OCI-LY7 (cell line): ENCODE measurements around the gene RFFL. TPM values are rescaled to one million over a fixed set of nuclear protein-coding genes. Genes with fewer than 3 reads are reported as not detected.
"Not testable (repeated sequence)": the region's sequence is repeated elsewhere in the genome, so short reads cannot be mapped to it uniquely, and the experiment has no call there.

Experiments
- BruUV-seq: library from RNA; stranded (reverse); fragments of 400-500 nt; replicated peaks from 2 replicates; lab custom pipeline; 2021; lab: Mats Ljungman, UMichigan
- CTCF ChIA-PET: fragments of 300-600 bp; sonication (Branson Sonifier 250); formaldehyde crosslinking; loops from one replicate; lab custom pipeline; 2022; ENCODE audit warnings: antibody characterized with exemption; ENCODE audit not compliant: unreplicated experiment; lab: Charles Lee
- POLR2A ChIA-PET: fragments of 300-600 bp; sonication (Branson Sonifier 250); formaldehyde crosslinking; loops from one replicate; lab custom pipeline; 2022; ENCODE audit warnings: antibody characterized with exemption; lab: Charles Lee
- DNase-seq: peaks from one replicate; pipeline ENCODE4 v3.0.0-alpha.2; 2015; ENCODE audit warnings: low spot score
- H2AFZ ChIP-seq: fragments of 200-600 bp; sonication (generic), shearing (Covaris generic); 2 replicates; pipeline ENCODE4 v1.6.1; 2014; ENCODE audit warnings: mild to moderate bottlenecking, antibody characterized with exemption, low read length, moderate library complexity
- H3K27ac ChIP-seq: fragments of 200-600 bp; sonication (generic); 2 replicates; pipeline ENCODE4 v1.5.1; 2014; ENCODE audit warnings: mixed run types, low read depth, mild to moderate bottlenecking, moderate library complexity, low read length, inconsistent platforms; ENCODE audit not compliant: poor library complexity, severe bottlenecking
- H3K36me3 ChIP-seq: fragments of 200-600 bp; sonication (generic); 2 replicates; pipeline ENCODE4 v1.6.1; 2014; ENCODE audit warnings: mild to moderate bottlenecking, antibody characterized with exemption, low read length, moderate library complexity, mixed read lengths; ENCODE audit not compliant: insufficient read depth
- H3K4me1 ChIP-seq: fragments of 200-600 bp; sonication (generic); 2 replicates; pipeline ENCODE4 v1.5.1; 2014; ENCODE audit warnings: mild to moderate bottlenecking, low read length; ENCODE audit not compliant: insufficient read depth, poor library complexity, severe bottlenecking
- H3K4me2 ChIP-seq: fragments of 200-600 bp; sonication (generic); 2 replicates; pipeline ENCODE4 v1.6.1; 2014; ENCODE audit warnings: mild to moderate bottlenecking, low read length
- H3K4me3 ChIP-seq: fragments of 200-600 bp; sonication (generic); 2 replicates; pipeline ENCODE4 v1.5.1; 2014; ENCODE audit warnings: mild to moderate bottlenecking, low read depth, low read length; ENCODE audit not compliant: poor library complexity, severe bottlenecking
- H3K79me2 ChIP-seq: fragments of 200-600 bp; sonication (generic); 2 replicates; pipeline ENCODE4 v1.6.1; 2016; ENCODE audit warnings: low read depth, mild to moderate bottlenecking, low read length, moderate library complexity, mixed read lengths; ENCODE audit not compliant: insufficient read depth
- H3K9me2 ChIP-seq: fragments of 200-600 bp; sonication (generic); 2 replicates; pipeline ENCODE4 v1.6.1; 2016; ENCODE audit warnings: mild to moderate bottlenecking, low read length, mixed read lengths; ENCODE audit not compliant: insufficient read depth
- H3K9me3 ChIP-seq: fragments of 200-600 bp; sonication (generic); 2 replicates; pipeline ENCODE4 v1.6.1; 2014; ENCODE audit warnings: mild to moderate bottlenecking, mixed run types, low read length, mixed read lengths
- H4K20me1 ChIP-seq: fragments of 200-600 bp; sonication (generic); 2 replicates; pipeline ENCODE4 v1.6.1; 2014; ENCODE audit warnings: mild to moderate bottlenecking, antibody characterized with exemption, low read length, moderate library complexity, mixed read lengths; ENCODE audit not compliant: insufficient read depth
- CTCF ChIP-seq: fragments of 200-600 bp; sonication (generic); conservative IDR thresholded peaks from 2 replicates; pipeline ENCODE4 v1.5.1; 2014; ENCODE audit warnings: mild to moderate bottlenecking, antibody characterized with exemption, low read length, moderate library complexity, mixed read lengths
- EZH2phosphoT487 ChIP-seq: fragments of 200-600 bp; sonication (generic); IDR thresholded peaks from 2 replicates; pipeline ENCODE4 v1.6.1; 2018; ENCODE audit warnings: low read depth, borderline replicate concordance, mild to moderate bottlenecking, mixed run types, antibody characterized with exemption, low read length, moderate library complexity, mixed read lengths
- intact Hi-C: fragments of 100-400 bp; cut with micrococcal nuclease; formaldehyde crosslinking; loops from one replicate; pipeline ENCODE4 v1.10.0; 2022; ENCODE audit not compliant: unreplicated experiment
- total RNA-seq, 2 experiments: library from RNA; depleted of rRNA in 1 of 2; stranded (reverse); fragments of >200 nt in 1 of 2; shearing (Covaris generic) in 1 of 2; gene quantifications; 2 replicates each; pipeline ENCODE4 v1.2.3, GENCODE V29; 2014 to 2022

Gene RFFL
- total RNA-seq, 2 experiments from 2014 or later = 15.6 to 16.1 TPM

- H3K36me3 ChIP-seq = peaks cover 30% of the 10 kb centered on the region
- DNase-seq = no peak
- H4K20me1 ChIP-seq = no peaks in the 10 kb centered on the region
- TF ChIP-seq EZH2phosphoT487 (no peak), CTCF (no peak)
- H3K4me2 ChIP-seq = no peak overlapping the region
- H3K79me2 ChIP-seq = no peaks in the 10 kb centered on the region
- H3K9me3 ChIP-seq = no peaks in the 10 kb centered on the region
- no peaks in the 10 kb centered on the region for H3K4me1 ChIP-seq
- ChIA-PET CTCF (no interaction called here), POLR2A (interaction anchor here (0.6 kb wide), 1 partner anchor 542 kb away, joined by 3 read pairs; no protein-coding TSS in a partner anchor)
- H3K27ac ChIP-seq = no peak overlapping the region
- no peaks in the 10 kb centered on the region for H3K9me2 ChIP-seq
- BruUV-seq = no TSS peak
- no peak overlapping the region for H3K4me3 ChIP-seq
- intact Hi-C loops = no loop called here
- no peak overlapping the region for H2AFZ ChIP-seq
Observed at GRCh38 chr17:35095741-35096140, 32.2 kb upstream of the RFFL start.

GRCh38 chr17:35094902-35095301, 31.4 kb upstream of the RFFL start:
- DNase-seq = no peak
- POLR2A ChIA-PET = no interaction called here
- Histone ChIP-seq H2AFZ (no peak overlapping the region), H3K27ac (no peak overlapping the region), H3K9me2 (no peaks in the 10 kb centered on the region), H4K20me1 (no peaks in the 10 kb centered on the region), H3K4me3 (no peak overlapping the region), H3K36me3 (peaks cover 22% of the 10 kb centered on the region), H3K4me1 (peaks cover 1% of the 10 kb centered on the region), H3K9me3 (no peaks in the 10 kb centered on the region), H3K4me2 (no peak overlapping the region), H3K79me2 (no peaks in the 10 kb centered on the region)
- no TSS peak for BruUV-seq
- CTCF ChIA-PET = no interaction called here
- no peak for TF ChIP-seq EZH2phosphoT487
- TF ChIP-seq CTCF = no peak
- intact Hi-C loops = no loop called here

GRCh38 chr17:35090707-35091106, 27.2 kb upstream of the RFFL start:
- DNase-seq, BruUV-seq, H3K79me2 ChIP-seq, intact Hi-C loops, H2AFZ ChIP-seq, H3K4me3 ChIP-seq, H3K36me3 ChIP-seq, H4K20me1 ChIP-seq, POLR2A ChIA-PET, H3K9me2 ChIP-seq, H3K27ac ChIP-seq, H3K9me3 ChIP-seq, H3K4me2 ChIP-seq, CTCF ChIA-PET: not testable (repeated sequence)
- peaks cover 27% of the 10 kb centered on the region for H3K4me1 ChIP-seq
